ES-I3 (cell line): Measurements from ENCODE around the gene USP32.
"Not testable (repeated sequence)": the region's sequence is repeated elsewhere in the genome, so short reads cannot be mapped to it uniquely, and the experiment has no call there.

Experiments used
- H3K36me3 ChIP-seq: 2 replicates; pipeline ENCODE4 v1.6.1; 2013; ENCODE audit warnings: mild to moderate bottlenecking, low read length, control low read depth, moderate library complexity; ENCODE audit not compliant: insufficient read depth
- H3K4me1 ChIP-seq: 2 replicates; pipeline ENCODE4 v1.6.1; 2013; ENCODE audit warnings: mild to moderate bottlenecking, control low read depth, low read length; ENCODE audit not compliant: insufficient read depth
- H3K9ac ChIP-seq: 2 replicates; pipeline ENCODE4 v1.6.1; 2013; ENCODE audit warnings: low read depth, mild to moderate bottlenecking, low read length, moderate library complexity
- H3K9me3 ChIP-seq: 2 replicates; pipeline ENCODE4 v1.6.1; 2013; ENCODE audit warnings: mild to moderate bottlenecking, low read length, moderate library complexity; ENCODE audit not compliant: control insufficient read depth, insufficient read depth

The USP32 gene

DNA sequence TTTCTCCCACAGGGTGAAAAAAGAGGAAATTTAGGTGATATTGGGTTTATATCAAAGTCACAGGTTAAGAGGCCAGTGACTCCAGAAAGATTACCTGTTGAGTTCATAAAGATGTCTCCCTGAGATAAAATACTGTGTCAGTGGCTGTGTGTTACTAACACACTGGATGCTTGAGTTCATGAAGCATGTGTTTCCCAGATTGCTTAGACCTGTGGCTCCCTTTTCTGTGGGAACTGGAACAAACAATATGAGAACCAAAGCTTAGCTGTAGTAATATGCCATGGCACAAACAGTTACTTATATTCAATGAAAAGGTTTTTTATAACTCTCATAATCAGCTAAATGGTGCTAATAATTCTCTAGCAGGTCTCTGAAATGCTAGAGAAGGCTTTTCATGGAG is 180.7 kb downstream of the USP32 start:
- not testable (repeated sequence) for H3K9ac ChIP-seq, H3K4me1 ChIP-seq, H3K9me3 ChIP-seq, H3K36me3 ChIP-seq

DNA sequence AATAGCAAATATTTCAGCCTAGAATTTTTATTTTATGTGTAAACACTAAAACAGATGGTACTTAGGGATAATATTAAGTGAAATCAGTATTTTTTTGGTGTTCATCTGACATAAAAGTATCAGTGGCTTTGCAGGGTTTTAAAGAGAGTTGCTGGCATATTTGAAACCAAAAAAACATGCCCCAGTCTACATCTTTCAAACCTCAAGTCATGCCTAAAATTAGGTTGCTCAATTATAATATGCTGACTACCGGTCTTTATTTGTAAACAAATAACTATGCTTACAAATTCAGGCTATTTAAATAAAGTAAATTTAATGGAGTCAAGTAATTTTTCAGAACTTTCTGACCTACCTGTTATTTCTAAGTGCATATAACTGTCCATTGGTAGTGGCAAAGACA is 183.6 kb downstream of the USP32 start:
- not testable (repeated sequence) for H3K9me3 ChIP-seq, H3K9ac ChIP-seq, H3K4me1 ChIP-seq, H3K36me3 ChIP-seq

DNA sequence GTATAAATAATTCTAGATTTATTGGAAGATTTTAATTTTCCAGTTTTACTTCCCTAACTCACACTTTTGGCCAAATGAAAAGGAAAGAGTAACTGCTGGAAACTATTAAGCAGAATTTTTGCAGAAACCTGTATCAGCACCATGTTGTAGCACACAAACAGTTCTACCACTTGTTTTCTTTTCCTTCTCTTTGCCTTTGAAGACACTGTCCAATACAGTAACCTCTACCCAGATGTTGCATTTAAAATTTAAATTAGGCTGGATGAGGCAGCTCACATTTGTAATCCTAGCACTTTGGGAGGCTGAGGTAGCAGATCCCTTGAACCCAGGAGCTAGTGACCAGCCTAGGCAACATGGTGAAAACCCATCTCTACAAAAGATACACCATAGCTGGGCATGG is 186.2 kb downstream of the USP32 start:
- H3K36me3 ChIP-seq, H3K9me3 ChIP-seq, H3K4me1 ChIP-seq, H3K9ac ChIP-seq: not testable (repeated sequence)

DNA sequence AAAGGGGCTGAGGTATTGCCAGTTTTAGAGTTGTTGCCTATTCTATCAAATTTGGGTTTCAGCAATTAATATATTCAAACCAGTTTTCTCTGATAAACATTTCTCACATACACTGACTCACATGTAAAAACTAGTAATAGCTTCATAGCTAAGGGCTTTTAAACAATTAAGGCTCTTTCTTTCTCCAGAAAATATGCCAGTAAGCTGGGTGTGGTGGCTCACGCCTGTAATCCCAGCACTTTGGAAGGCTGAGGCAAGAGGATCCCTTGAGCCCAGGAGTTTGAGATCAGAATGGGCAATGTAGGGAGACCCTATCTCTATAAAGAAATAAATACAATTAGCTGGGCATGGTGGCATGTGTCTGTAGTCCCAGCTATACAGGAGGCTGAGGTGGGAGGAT is 193.3 kb downstream of the USP32 start:
- H3K36me3 ChIP-seq: peaks cover 11% of the 10 kb centered on the region
- not testable (repeated sequence) for H3K9me3 ChIP-seq, H3K4me1 ChIP-seq, H3K9ac ChIP-seq

DNA sequence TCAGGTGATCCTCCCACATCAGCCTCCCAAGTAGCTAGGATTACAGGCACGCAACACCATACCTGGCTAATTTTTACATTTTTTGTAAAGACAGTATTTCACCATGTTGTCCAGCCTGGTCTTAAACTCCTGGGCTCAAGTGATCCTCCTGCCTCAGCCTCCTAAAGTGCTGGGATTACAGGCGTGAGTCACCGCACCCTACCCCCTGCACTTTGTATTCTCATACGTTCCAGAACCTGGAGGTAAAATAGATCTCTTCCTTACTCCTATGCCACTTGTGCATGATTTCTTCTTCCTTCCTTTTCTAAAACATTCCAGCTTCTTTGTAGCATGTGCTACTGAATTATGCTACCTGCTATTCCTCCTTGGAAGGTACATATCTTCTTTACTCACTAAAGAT is 197.8 kb downstream of the USP32 start:
- H3K36me3 ChIP-seq: peaks cover 34% of the 10 kb centered on the region
- not testable (repeated sequence) for H3K9me3 ChIP-seq, H3K4me1 ChIP-seq, H3K9ac ChIP-seq

DNA sequence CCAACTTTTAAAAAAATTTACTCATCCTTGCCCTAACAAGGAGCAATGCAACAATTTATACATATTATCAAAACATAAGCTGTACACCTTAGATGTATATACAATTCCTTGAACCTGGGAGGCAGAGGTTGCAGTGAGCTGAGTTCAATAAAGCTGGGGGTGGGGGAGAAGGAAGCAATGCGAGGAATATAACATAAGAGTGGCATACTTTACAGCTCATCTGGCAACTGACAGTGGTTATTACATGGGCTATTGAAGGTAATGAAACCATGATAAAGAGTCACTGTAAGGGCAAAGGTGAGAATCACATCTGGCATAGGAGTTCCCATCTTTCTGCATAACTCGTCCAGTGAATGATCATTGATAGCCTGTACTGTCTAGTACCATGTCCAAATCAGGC is 198.5 kb downstream of the USP32 start:
- no peaks in the 10 kb centered on the region for H3K9me3 ChIP-seq
- H3K36me3 ChIP-seq: peaks cover 35% of the 10 kb centered on the region
- H3K4me1 ChIP-seq: no peaks in the 10 kb centered on the region
- H3K9ac ChIP-seq: no peak overlapping the region

DNA sequence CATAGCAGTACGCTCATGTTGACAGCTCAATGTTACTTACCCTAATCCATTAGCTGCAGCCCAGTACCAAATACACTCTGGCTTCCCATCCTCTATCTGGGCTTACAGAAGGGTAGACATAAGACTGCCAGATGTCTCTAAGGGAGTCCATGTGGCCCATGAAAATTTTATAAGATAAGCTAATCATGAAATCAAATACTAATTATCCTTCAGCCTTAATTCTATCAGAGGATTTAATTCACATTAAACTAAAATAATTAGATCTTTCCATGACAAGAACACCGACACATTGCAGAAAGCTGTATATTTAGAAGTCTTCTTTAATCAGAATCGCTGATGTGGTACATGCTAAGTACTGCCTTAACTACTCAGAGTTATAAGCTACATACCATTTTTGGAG is 198.9 kb downstream of the USP32 start:
- H3K4me1 ChIP-seq, H3K9ac ChIP-seq, H3K9me3 ChIP-seq: not testable (repeated sequence)
- H3K36me3 ChIP-seq: peaks cover 35% of the 10 kb centered on the region

DNA sequence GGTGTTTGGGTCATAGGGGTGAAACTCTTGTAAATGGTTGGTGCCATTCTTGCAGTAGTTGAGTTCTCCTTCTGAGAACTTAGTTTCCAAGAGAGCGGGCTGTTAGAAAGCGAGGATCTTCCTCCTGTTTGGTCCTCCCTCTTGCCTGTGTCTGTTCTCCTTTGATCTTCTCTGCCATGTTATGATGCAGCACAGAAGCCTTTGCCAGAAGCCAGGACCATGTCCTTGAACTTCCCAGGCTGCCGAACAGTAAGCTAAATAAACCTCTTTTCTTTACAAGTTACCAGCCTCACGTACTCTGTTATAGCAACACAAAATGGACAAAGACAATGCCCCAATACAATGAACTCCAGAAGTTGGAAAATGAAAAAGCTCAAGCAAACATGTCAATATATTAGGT is 201.9 kb downstream of the USP32 start:
- peaks cover 28% of the 10 kb centered on the region for H3K36me3 ChIP-seq
- H3K4me1 ChIP-seq, H3K9ac ChIP-seq: not testable (repeated sequence)

DNA sequence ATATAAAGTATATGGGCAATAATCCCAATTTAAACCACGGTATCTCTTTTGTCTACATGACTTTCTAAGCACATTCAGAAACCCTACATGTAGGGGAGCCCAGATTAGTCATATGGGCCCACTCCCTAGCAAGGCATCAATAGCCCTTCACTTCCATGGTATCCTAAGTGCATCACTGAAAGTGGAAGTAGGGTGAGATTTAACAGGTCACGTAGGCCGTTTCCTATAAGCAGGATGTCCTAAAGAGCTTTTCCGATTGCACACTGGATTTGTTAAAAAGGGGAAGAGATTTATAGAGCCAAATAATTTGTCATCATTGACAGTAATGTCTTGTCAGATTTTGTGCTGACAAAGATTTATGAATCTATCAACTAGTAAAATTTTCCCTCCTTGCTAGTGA is 203.2 kb downstream of the USP32 start:
- H3K9me3 ChIP-seq: no peaks in the 10 kb centered on the region
- no peaks in the 10 kb centered on the region for H3K4me1 ChIP-seq
- H3K9ac ChIP-seq: no peak overlapping the region
- peaks cover 31% of the 10 kb centered on the region for H3K36me3 ChIP-seq

More for the DNA sequence above, 201.9 kb downstream of the USP32 start:
- H3K9me3 ChIP-seq: not testable (repeated sequence)

DNA sequence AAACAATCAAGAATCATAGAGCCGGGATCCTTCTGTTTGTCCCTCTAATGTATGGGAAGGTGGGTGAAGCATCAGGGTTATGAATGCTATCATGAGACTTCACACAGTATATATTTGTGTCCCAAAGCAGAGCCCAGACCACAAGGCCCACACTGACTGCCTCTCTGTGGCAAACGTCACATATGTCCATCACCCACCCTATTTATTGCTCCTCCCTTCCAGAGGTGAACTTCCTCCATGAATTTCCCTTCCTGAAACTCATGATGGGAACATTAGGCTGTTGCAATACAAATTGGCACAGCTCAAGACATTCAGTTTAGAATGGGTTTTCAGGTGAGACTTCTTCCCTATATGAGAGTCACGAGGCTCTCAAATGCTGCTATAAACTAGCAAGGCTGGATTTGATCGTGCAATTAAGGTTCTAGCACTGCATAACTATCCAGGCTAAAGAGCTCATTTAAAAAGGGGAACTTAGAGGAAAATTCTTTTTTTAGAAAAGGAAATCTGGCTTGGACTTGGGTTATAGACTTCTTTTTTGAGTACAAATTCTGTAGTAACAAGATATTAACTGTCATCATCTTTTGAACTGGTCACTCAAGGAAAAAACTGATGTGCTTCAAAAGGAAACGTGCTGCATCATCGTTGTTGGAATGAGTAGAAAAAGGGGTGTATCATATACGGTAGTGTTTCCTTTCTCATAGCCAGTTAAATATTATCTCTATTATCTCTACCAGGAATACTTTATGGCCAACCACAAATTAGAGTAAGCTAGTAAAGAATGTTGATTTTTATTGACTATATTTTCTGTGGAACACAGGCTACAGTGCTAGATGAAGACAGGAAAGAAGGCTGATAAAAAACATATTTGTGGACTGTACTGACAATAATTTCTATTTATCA is 204.8 kb downstream of the USP32 start:
- peaks cover 23% of the 10 kb centered on the region for H3K36me3 ChIP-seq
- H3K9me3 ChIP-seq, H3K9ac ChIP-seq, H3K4me1 ChIP-seq: not testable (repeated sequence)

DNA sequence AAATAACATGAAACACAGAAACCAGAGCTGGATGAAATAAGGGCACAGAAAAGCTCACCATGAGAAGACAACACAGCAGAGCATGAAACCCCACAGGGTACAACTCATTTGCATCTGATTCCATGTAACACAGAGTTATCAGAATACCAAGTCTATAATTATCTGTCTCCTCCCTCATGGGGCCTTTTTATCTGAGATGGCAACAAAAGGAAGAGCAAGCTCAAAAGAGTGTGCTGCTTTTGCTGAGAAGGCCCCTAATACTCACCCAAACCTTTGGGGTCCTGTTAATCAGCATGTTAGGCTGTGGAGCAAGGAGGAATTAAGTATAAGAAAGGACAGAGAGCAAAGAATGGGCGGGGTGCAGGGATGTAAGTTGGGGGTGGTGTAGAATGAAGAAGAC is 205.6 kb downstream of the USP32 start:
- not testable (repeated sequence) for H3K9ac ChIP-seq, H3K9me3 ChIP-seq, H3K4me1 ChIP-seq
- H3K36me3 ChIP-seq: peaks cover 17% of the 10 kb centered on the region

DNA sequence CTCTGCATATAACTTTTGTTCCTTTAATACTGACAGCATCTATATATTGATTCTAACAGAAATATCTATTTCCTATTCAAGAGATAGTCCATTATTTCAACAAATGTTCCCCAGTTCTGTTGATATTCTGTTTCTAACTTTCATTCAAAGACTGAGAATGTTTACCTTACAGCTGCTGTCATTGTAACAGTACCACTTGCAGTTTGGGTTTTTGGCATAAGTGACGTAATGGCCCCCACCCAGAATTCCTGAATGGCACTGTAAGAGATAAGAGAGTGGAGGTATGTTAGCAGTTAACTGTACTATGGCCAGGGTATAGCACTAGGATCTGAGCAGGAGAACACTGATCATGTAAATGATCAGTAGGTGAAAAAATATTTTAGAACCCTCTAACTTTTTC is 211.6 kb downstream of the USP32 start:
- peaks cover 15% of the 10 kb centered on the region for H3K36me3 ChIP-seq
- not testable (repeated sequence) for H3K9me3 ChIP-seq, H3K4me1 ChIP-seq, H3K9ac ChIP-seq

DNA sequence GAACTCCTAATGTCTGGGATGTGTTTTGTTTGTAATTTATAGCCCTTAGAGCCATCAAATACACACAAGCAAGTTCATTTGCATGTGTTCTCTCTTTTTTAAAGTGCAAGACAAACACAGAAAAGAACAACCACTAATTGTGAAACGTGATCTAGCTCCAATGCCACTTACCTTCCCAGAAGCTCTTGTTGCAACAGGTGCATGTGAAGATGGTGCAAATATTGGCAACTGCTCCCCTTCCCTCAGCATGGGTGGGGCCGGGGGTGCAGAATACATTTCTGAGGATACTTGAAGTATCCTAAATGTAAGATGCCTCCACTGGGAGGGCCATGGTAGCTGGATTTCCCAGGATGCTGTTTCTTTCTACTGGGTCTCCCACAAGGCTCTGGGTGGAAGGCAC is 213.8 kb downstream of the USP32 start:
- not testable (repeated sequence) for H3K36me3 ChIP-seq, H3K9me3 ChIP-seq, H3K4me1 ChIP-seq, H3K9ac ChIP-seq

DNA sequence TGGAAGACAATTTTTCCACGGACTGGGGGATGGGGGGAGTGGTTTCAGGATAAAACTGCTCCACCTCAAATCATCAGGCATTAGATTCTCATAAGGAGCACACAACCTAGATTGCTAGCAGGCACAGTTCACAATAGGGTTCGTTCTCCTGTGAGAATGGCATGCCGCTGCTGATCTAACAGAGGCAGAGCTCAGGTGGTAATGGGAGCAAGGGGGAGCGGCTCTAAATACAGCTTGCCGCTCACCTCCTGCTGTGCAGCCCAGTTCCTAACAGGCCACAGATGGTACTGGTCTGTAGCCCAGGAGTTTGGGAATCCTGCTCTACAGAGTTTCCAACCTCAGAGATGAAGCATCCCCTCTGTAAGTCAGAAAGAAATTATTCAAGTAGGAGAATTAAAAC is 215.2 kb downstream of the USP32 start:
- H3K36me3 ChIP-seq, H3K4me1 ChIP-seq, H3K9me3 ChIP-seq, H3K9ac ChIP-seq: not testable (repeated sequence)

DNA sequence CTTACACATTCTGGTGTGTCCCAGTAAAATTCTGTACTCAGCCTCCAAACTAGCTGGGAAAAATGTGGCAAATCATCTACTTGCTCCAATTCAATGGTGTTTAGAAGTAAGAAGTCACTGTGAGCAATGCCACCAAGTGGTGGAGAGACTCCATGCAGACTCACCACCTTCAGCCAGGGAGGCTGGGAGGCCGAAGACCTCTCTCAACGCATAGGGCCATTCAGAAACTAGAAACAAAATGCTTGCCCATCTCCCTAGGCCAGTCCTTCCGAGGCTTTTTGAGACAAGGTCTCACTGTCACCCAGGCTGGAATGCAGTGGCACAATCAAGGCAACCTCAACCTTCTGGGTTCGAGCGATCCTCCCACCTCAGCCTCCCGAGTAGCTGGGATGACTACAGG is 217.2 kb downstream of the USP32 start:
- peaks cover 16% of the 10 kb centered on the region; the same call in 1 of the 2 replicates for H3K4me1 ChIP-seq
- not testable (repeated sequence) for H3K9ac ChIP-seq, H3K9me3 ChIP-seq, H3K36me3 ChIP-seq

DNA sequence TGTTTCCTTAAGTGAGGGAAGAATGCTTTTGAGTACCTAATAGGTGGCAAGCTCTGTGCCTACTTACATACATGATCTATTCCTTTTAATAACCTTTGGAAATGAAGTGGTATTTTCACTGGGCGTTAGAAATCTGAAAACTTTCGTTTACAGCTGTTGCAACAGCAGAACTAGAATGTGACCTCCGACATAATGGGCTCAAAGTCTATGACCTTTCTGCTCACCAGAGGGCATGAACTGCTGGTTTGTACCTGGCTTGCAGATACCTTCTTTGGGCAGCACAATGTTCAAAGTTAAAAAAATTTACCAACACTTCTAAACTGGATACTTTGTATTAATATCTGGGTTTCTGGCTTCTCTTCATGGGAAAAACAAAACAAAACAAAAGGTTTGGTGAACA is 217.9 kb downstream of the USP32 start:
- H3K9me3 ChIP-seq: no peaks in the 10 kb centered on the region
- no peak overlapping the region for H3K9ac ChIP-seq
- no peaks in the 10 kb centered on the region for H3K36me3 ChIP-seq
- peaks cover 16% of the 10 kb centered on the region; the same call in 1 of the 2 replicates for H3K4me1 ChIP-seq
